NCI-H1694 treated with DMSO at 0.1 percent for 48 hours (cell line): ENCODE data around the gene STEAP1.

Experiments used
- DNase-seq: peaks from one replicate; lab custom pipeline; 2025; lab: John Stamatoyannopoulos, UW

The STEAP1 gene

GRCh38 chr7:90211391-90212148 is 57.3 kb downstream of the STEAP1 start, which contains the start of gene STEAP2:
STEAP2 (plus strand) TSS chr7:90211740; CDS start chr7:90225083, 13,343 bp downstream.
- peak; percentile 52 for DNase-seq

- DNase-seq, result no peak
Observed at GRCh38 chr7:90212149-90212495, 57.9 kb downstream of the STEAP1 start.

GRCh38 chr7:90213521-90213920 is 59.3 kb downstream of the STEAP1 start:
- DNase-seq, result no peak
